Endothelial cell of umbilical vein (primary cell): ENCODE results near the gene GGTA1. TPM values are rescaled to one million over a fixed set of nuclear protein-coding genes. Genes with fewer than 3 reads are reported as not detected.
"Not testable (repeated sequence)": the region's sequence is repeated elsewhere in the genome, so short reads cannot be mapped to it uniquely, and the experiment has no call there.

ENCODE experiments used
- BruUV-seq: library from RNA; stranded (reverse); fragments of 400-500 nt; replicated peaks from 2 replicates; lab custom pipeline; 2021; lab: Mats Ljungman, UMichigan
- CTCF ChIA-PET: fragments of 300-600, 350-600 bp; sonication (Branson Sonifier 250); formaldehyde crosslinking; loops from one replicate; lab custom pipeline; 2021; ENCODE audit warnings: antibody characterized with exemption, inconsistent platforms; lab: Charles Lee
- POLR2A ChIA-PET: fragments of 300-600, 350-600 bp; sonication (Branson Sonifier 250); formaldehyde crosslinking; loops from one replicate; lab custom pipeline; 2021; ENCODE audit warnings: antibody characterized with exemption, inconsistent platforms; lab: Charles Lee
- DNase-seq: peaks from one replicate; pipeline ENCODE4 v3.0.0-alpha.2; 2011; ENCODE audit warnings: low read depth, low spot score
- FAIRE-seq: peaks from 2 replicates; lab custom pipeline; 2011; peaks lifted over from hg19 to GRCh38; lab: Jason Lieb, UNC
- H2AFZ ChIP-seq: 2 replicates; pipeline ENCODE4 v1.6.0; 2012; ENCODE audit warnings: low read depth, low read length, control low read depth, inconsistent platforms
- H3K27ac ChIP-seq: 2 replicates; pipeline ENCODE4 v1.5.1; 2011; ENCODE audit warnings: low read depth, mild to moderate bottlenecking, control low read depth, low read length, moderate library complexity; ENCODE audit not compliant: insufficient read depth
- H3K27me3 ChIP-seq, 2 experiments: 2 replicates each; pipeline versions ENCODE4 v1.6.0 to v1.6.1; 2011; ENCODE audit warnings: low read length in 2 of 2, mixed read lengths in 1 of 2; ENCODE audit not compliant: control insufficient read depth in 2 of 2, insufficient read depth in 2 of 2
- H3K36me3 ChIP-seq, 2 experiments: 2 replicates in 1 of 2; 3 replicates in 1 of 2; pipeline ENCODE4 v1.5.1; 2011; ENCODE audit warnings: low read length in 2 of 2, mild to moderate bottlenecking in 1 of 2, moderate library complexity in 1 of 2; ENCODE audit not compliant: control insufficient read depth in 2 of 2, insufficient read depth in 2 of 2; ENCODE audit errors: extremely low read depth in 1 of 2
- H3K4me1 ChIP-seq: 3 replicates; pipeline ENCODE4 v1.5.1; 2011; ENCODE audit warnings: mild to moderate bottlenecking, low read length; ENCODE audit not compliant: control insufficient read depth, insufficient read depth; ENCODE audit errors: extremely low read depth
- H3K4me2 ChIP-seq: 2 replicates; pipeline ENCODE4 v1.6.1; 2011; ENCODE audit warnings: low read length, control low read depth, mixed read lengths; ENCODE audit not compliant: insufficient read depth
- H3K4me3 ChIP-seq, 3 experiments: fragments of 200-600 bp in 1 of 3; sonication (generic), shearing (Covaris generic) in 1 of 3; replicated peaks in 1 of 3; 2 replicates each; pipeline ENCODE4 v1.5.1; 2011 to 2016; ENCODE audit warnings: control low read depth in 3 of 3, low read length in 3 of 3, mild to moderate bottlenecking in 2 of 3, inconsistent platforms in 1 of 3, low read depth in 1 of 3, moderate library complexity in 1 of 3; ENCODE audit not compliant: insufficient read depth in 1 of 3
- H3K79me2 ChIP-seq: 2 replicates; pipeline ENCODE4 v1.6.0; 2012; ENCODE audit warnings: low read length, inconsistent platforms; ENCODE audit not compliant: control insufficient read depth, insufficient read depth
- H3K9ac ChIP-seq: replicated peaks from 2 replicates; pipeline ENCODE3; 2011; ENCODE audit warnings: low read length, control low read depth; ENCODE audit not compliant: insufficient read depth; ENCODE audit errors: extremely low read depth
- H3K9me1 ChIP-seq: replicated peaks from 3 replicates; pipeline ENCODE4 v1.6.0; 2011; ENCODE audit warnings: mild to moderate bottlenecking, low read length; ENCODE audit not compliant: control insufficient read depth, insufficient read depth; ENCODE audit errors: extremely low read depth
- H3K9me3 ChIP-seq: replicated peaks from 2 replicates; pipeline ENCODE4 v1.5.1; 2012; ENCODE audit warnings: low read length, inconsistent platforms; ENCODE audit not compliant: control insufficient read depth, insufficient read depth
- H4K20me1 ChIP-seq: replicated peaks from 2 replicates; pipeline ENCODE3; 2011; ENCODE audit warnings: mild to moderate bottlenecking, low read length; ENCODE audit not compliant: control insufficient read depth, insufficient read depth; ENCODE audit errors: extremely low read depth
- CTCF ChIP-seq, 2 donors: IDR thresholded peaks; 1 replicate in 1 of 2; 2 replicates in 1 of 2; pipeline ENCODE4 v1.5.1; 2011; ENCODE audit warnings: low read length in 2 of 2, mild to moderate bottlenecking in 2 of 2, moderate library complexity in 2 of 2, control low read depth in 1 of 2, inconsistent platforms in 1 of 2, low read depth in 1 of 2; ENCODE audit not compliant: insufficient read depth in 1 of 2; ENCODE audit errors: extremely low read depth in 1 of 2
- EZH2 ChIP-seq: IDR thresholded peaks from 2 replicates; pipeline ENCODE4 v1.6.1; 2012; ENCODE audit warnings: borderline replicate concordance, low read depth, mild to moderate bottlenecking, moderate library complexity, low read length, inconsistent platforms; ENCODE audit not compliant: severe bottlenecking
- FOS ChIP-seq: IDR thresholded peaks from 2 replicates; pipeline ENCODE4 v1.6.1; 2011; ENCODE audit warnings: mild to moderate bottlenecking, low read length, moderate library complexity, borderline replicate concordance; ENCODE audit not compliant: insufficient read depth
- GATA2 ChIP-seq: IDR thresholded peaks from 2 replicates; pipeline ENCODE4 v1.7.0; 2011; ENCODE audit warnings: low read depth, mild to moderate bottlenecking, moderate library complexity, mixed read lengths, low read length; ENCODE audit not compliant: insufficient read length, insufficient read depth
- JUN ChIP-seq: IDR thresholded peaks from 2 replicates; pipeline ENCODE4 v1.6.1; 2011; ENCODE audit warnings: borderline replicate concordance, low read depth; ENCODE audit not compliant: insufficient read length, insufficient read depth
- MAX ChIP-seq: IDR thresholded peaks from 2 replicates; pipeline ENCODE4 v1.6.1; 2011; ENCODE audit not compliant: insufficient read depth, insufficient read length
- MYC ChIP-seq: IDR thresholded peaks from one replicate; pipeline ENCODE4 v1.6.1; 2011; ENCODE audit warnings: mild to moderate bottlenecking, low read depth, low read length
- POLR2A ChIP-seq: IDR thresholded peaks from 2 replicates; pipeline ENCODE4 v1.6.1; 2012; ENCODE audit warnings: low read depth, mild to moderate bottlenecking, control low read depth, low read length
- POLR2AphosphoS5 ChIP-seq: IDR thresholded peaks from 2 replicates; pipeline ENCODE4 v1.6.1; 2012; ENCODE audit warnings: low read depth, mild to moderate bottlenecking, control low read depth, low read length, moderate library complexity; ENCODE audit not compliant: insufficient read depth
- dilution Hi-C: fragments of 300-500 bp; cut with MboI; formaldehyde crosslinking; loops from one replicate; pipeline ENCODE4 v1.15.0; 2019; ENCODE audit warnings: low sequenced_read_pairs; ENCODE audit not compliant: extremely low pct_ligation_motif_present
- intact Hi-C: fragments of 100-400 bp; cut with micrococcal nuclease; formaldehyde crosslinking; loops from one replicate; pipeline ENCODE4 v1.10.0; 2022
- polyA plus RNA-seq, 4 experiments: library from polyadenylated mRNA; depleted of rRNA in 3 of 4; stranded (reverse) in 3 of 4; unstranded in 1 of 4; fragments of >200 nt; gene quantifications; 2 replicates each; pipeline versions ENCODE4 v1.2.1 to v1.2.3, GENCODE V29; 2011 to 2012; ENCODE audit warnings: missing spikeins in 1 of 4
- total RNA-seq: library from RNA; stranded (reverse); gene quantifications from 2 replicates; pipeline ENCODE4 v1.2.3, GENCODE V29; 2021

The GGTA1 gene
- total and polyA plus RNA-seq, 2 donors (not counting 3 experiments of a cell fraction or from before 2014, with no cell fraction given) = not detected

- no peak for TF ChIP-seq FOS
- no peak for TF ChIP-seq MAX
- TF ChIP-seq CTCF (IDR thresholded peaks at IDR 0.05; ENCODE audit: extremely low read depth in 1 of 2, insufficient read depth in 1 of 2, low read depth in 1 of 2, low read length in 2 of 2) = no peak
- TF ChIP-seq EZH2 = no peak
- TF ChIP-seq POLR2A = no peak
- no peak for TF ChIP-seq MYC
- TF ChIP-seq JUN = no peak
- no peak for TF ChIP-seq GATA2
- no peak for TF ChIP-seq POLR2AphosphoS5
- POLR2A ChIA-PET = no interaction called here
- no peaks in the 10 kb centered on the region for H3K4me1 ChIP-seq
- H3K4me2 ChIP-seq = no peak overlapping the region
- dilution Hi-C loops = no loop called here
- H4K20me1 ChIP-seq = no peaks in the 10 kb centered on the region
- intact Hi-C loops = no loop called here
- H3K9me1 ChIP-seq = no peaks in the 10 kb centered on the region
- no peaks in the 10 kb centered on the region for H3K36me3 ChIP-seq
- CTCF ChIA-PET = interaction anchor here (1.2 kb wide), 1 partner anchor 27 kb away, joined by 3 read pairs; no protein-coding TSS in a partner anchor
- peaks cover 7 to 10% of the 10 kb centered on the region in 2 experiments for H3K27me3 ChIP-seq
- no peak overlapping the region for H3K4me3 ChIP-seq
- no peaks in the 10 kb centered on the region for H3K79me2 ChIP-seq
- FAIRE-seq (no peak), DNase-seq (no peak)
- no peak overlapping the region for H2AFZ ChIP-seq
- no peaks in the 10 kb centered on the region for H3K9me3 ChIP-seq
- BruUV-seq = no TSS peak
- H3K9ac ChIP-seq = no peak overlapping the region
- no peak overlapping the region for H3K27ac ChIP-seq
These were observed 19.0 kb upstream of the GGTA1 start for GRCh38 chr9:121518634-121519033.

GRCh38 chr9:121513166-121513565, 13.5 kb upstream of the GGTA1 start:
- CTCF ChIA-PET, intact Hi-C loops, H3K9me3 ChIP-seq, H3K27ac ChIP-seq, H3K4me3 ChIP-seq, H3K27me3 ChIP-seq, POLR2A ChIA-PET, H3K4me1 ChIP-seq, FAIRE-seq, BruUV-seq, H2AFZ ChIP-seq, H3K36me3 ChIP-seq, H3K9me1 ChIP-seq, H3K79me2 ChIP-seq, H3K4me2 ChIP-seq, DNase-seq, dilution Hi-C loops, H3K9ac ChIP-seq, H4K20me1 ChIP-seq: not testable (repeated sequence)
